GM20000 (cell line): ENCODE data around the gene HK3.
A peak's percentile ranks its signal among the peaks of the same experiment; 100 is the strongest.

ENCODE experiments used
- DNase-seq: peaks from one replicate; pipeline ENCODE4 v3.0.0; 2012; ENCODE audit warnings: low spot score
- CTCF ChIP-seq: IDR thresholded peaks from 2 replicates; pipeline ENCODE4 v1.5.1; 2012; ENCODE audit warnings: mild to moderate bottlenecking, control low read depth; ENCODE audit errors: extremely low read depth, missing control alignments

The HK3 gene

GRCh38 chr5:176888865-176889165 is 10.3 kb downstream of the HK3 start:
- DNase-seq: peak; percentile 4
- TF ChIP-seq CTCF: no peak

- no peak for TF ChIP-seq CTCF
- DNase-seq: peak; percentile 3
Measured at GRCh38 chr5:176888016-176888864, 10.9 kb downstream of the HK3 start.

- TF ChIP-seq CTCF: no peak
- DNase-seq: no peak
Measured at GRCh38 chr5:176887252-176887849, 11.8 kb downstream of the HK3 start.

- TF ChIP-seq CTCF: no peak
- DNase-seq: no peak
Measured at GRCh38 chr5:176886336-176887251, 12.6 kb downstream of the HK3 start.

GRCh38 chr5:176884571-176884890 is 14.6 kb downstream of the HK3 start:
- TF ChIP-seq CTCF: no peak
- no peak for DNase-seq

- no peak for TF ChIP-seq CTCF
Measured at GRCh38 chr5:176883700-176884570, 15.2 kb downstream of the HK3 start.

GRCh38 chr5:176882567-176882903 is 16.6 kb downstream of the HK3 start:
- DNase-seq: no peak
- TF ChIP-seq CTCF: no peak

More at GRCh38 chr5:176883700-176884570, 15.2 kb downstream of the HK3 start:
- no peak for DNase-seq
